HepG2 (cell line): ENCODE results near the gene TBC1D5. TPM values are rescaled to one million over a fixed set of nuclear protein-coding genes. Genes with fewer than 3 reads are reported as not detected.

Source experiments
- ATAC-seq: fragments of 200-7000 bp; cut with Tn5 transposase; 3 replicates; pipeline ENCODE4 v1.9.1; 2020; ENCODE audit warnings: mild to moderate bottlenecking, moderate library complexity
- BruUV-seq: library from RNA; stranded (reverse); fragments of 400-500 nt; replicated peaks from 2 replicates; lab custom pipeline; 2021; lab: Mats Ljungman, UMichigan
- CTCF ChIA-PET: fragments of 300-600 bp; formaldehyde crosslinking; extraction: SDS; loops from one replicate; lab custom pipeline; 2021; ENCODE audit warnings: low total read pairs, inconsistent platforms, low intra/inter-chr PET ratio; lab: Yijun Ruan, JAX
- POLR2A ChIA-PET: fragments of 350-600 bp; sonication (Branson Sonifier 250); formaldehyde crosslinking; loops from one replicate; lab custom pipeline; 2020; ENCODE audit warnings: antibody characterized with exemption, inconsistent platforms; lab: Yijun Ruan, JAX
- DNase-seq: peaks from one replicate; pipeline ENCODE4 v3.0.0-alpha.2; 2015; ENCODE audit warnings: low spot score
- FAIRE-seq: peaks from 3 replicates; lab custom pipeline; 2011; peaks lifted over from hg19 to GRCh38; lab: Jason Lieb, UNC
- H2AFZ ChIP-seq: one replicate; pipeline ENCODE4 v1.6.1; 2011; ENCODE audit warnings: low read length, inconsistent platforms
- H3K27ac ChIP-seq: fragments of 300-600 bp; 3 replicates; pipeline ENCODE4 v1.8.0; 2011; ENCODE audit warnings: mixed run types, mild to moderate bottlenecking, mixed read lengths, low read length, inconsistent platforms; ENCODE audit not compliant: insufficient read depth; ENCODE audit errors: extremely low read length
- H3K27me3 ChIP-seq, 2 experiments: fragments of 200-600 bp in 1 of 2; 2 replicates in 1 of 2; 3 replicates in 1 of 2; pipeline versions ENCODE4 v1.6.0 to v1.8.0; 2011; ENCODE audit warnings: low read length in 2 of 2, mild to moderate bottlenecking in 2 of 2, moderate library complexity in 2 of 2, inconsistent platforms in 1 of 2; ENCODE audit not compliant: insufficient read depth in 2 of 2, control insufficient read depth in 1 of 2
- H3K36me3 ChIP-seq, 2 experiments: fragments of 200-600 bp in 1 of 2; replicated peaks in 1 of 2; 2 replicates in 1 of 2; 3 replicates in 1 of 2; pipeline versions ENCODE4 v1.5.1 to v1.8.0; 2011; ENCODE audit warnings: low read length in 2 of 2, inconsistent platforms in 1 of 2; ENCODE audit not compliant: insufficient read depth in 2 of 2, control insufficient read depth in 1 of 2
- H3K4me1 ChIP-seq: 2 replicates; pipeline ENCODE4 v1.5.1; 2012; ENCODE audit warnings: low read length, inconsistent platforms; ENCODE audit not compliant: insufficient read depth
- H3K4me2 ChIP-seq: 2 replicates; pipeline ENCODE4 v1.6.0; 2011; ENCODE audit warnings: low read depth, low read length, inconsistent platforms
- H3K4me3 ChIP-seq, 3 experiments: fragments of 200-600 bp in 1 of 3; sonication (generic), shearing (Covaris generic) in 1 of 3; replicated peaks in 1 of 3; 2 replicates each; pipeline ENCODE4 v1.5.1; 2011 to 2016; ENCODE audit warnings: low read length in 3 of 3, inconsistent platforms in 2 of 3, low read depth in 2 of 3, mild to moderate bottlenecking in 2 of 3, control low read depth in 1 of 3, mixed read lengths in 1 of 3; ENCODE audit not compliant: insufficient read depth in 1 of 3
- H3K79me2 ChIP-seq: one replicate; pipeline ENCODE4 v1.6.1; 2011; ENCODE audit warnings: low read length, inconsistent platforms; ENCODE audit not compliant: insufficient read depth
- H3K9ac ChIP-seq: 2 replicates; pipeline ENCODE4 v1.6.0; 2011; ENCODE audit warnings: mild to moderate bottlenecking, low read depth, low read length, inconsistent platforms; ENCODE audit not compliant: insufficient read depth
- H3K9me3 ChIP-seq: 2 replicates; pipeline ENCODE4 v1.5.1; 2012; ENCODE audit warnings: mild to moderate bottlenecking, low read length
- H4K20me1 ChIP-seq: 2 replicates; pipeline ENCODE4 v1.6.0; 2011; ENCODE audit warnings: inconsistent platforms, mild to moderate bottlenecking, low read length, moderate library complexity; ENCODE audit not compliant: insufficient read depth
- CBFB ChIP-seq: sonication (generic); formaldehyde crosslinking; IDR thresholded peaks from 2 replicates; pipeline ENCODE4 v1.4.0; 2020; ENCODE audit warnings: missing genetic modification reagents
- ESRRA ChIP-seq: sonication (generic); formaldehyde crosslinking; IDR thresholded peaks from 2 replicates; pipeline ENCODE4 v1.5.1; 2020; ENCODE audit warnings: mild to moderate bottlenecking, low read depth, missing genetic modification reagents
- HNF1B ChIP-seq: sonication (generic); formaldehyde crosslinking; IDR thresholded peaks from 2 replicates; pipeline ENCODE4 v1.5.1; 2020; ENCODE audit warnings: mild to moderate bottlenecking, moderate library complexity, missing genetic modification reagents
- HOXA9 ChIP-seq: sonication (generic); formaldehyde crosslinking; IDR thresholded peaks from 2 replicates; pipeline ENCODE4 v1.8.1; 2022; ENCODE audit warnings: missing genetic modification reagents, mild to moderate bottlenecking, moderate library complexity, borderline replicate concordance
- NCOA5 ChIP-seq: sonication (generic); formaldehyde crosslinking; IDR thresholded peaks from 2 replicates; pipeline ENCODE4 v1.4.0; 2020; ENCODE audit warnings: missing genetic modification reagents
- PCBP2 ChIP-seq: fragments of 200-400 bp; formaldehyde crosslinking; optimal IDR thresholded peaks from 2 replicates; pipeline ENCODE3; 2018; ENCODE audit warnings: low read length, low read depth; ENCODE audit not compliant: poor library complexity, severe bottlenecking
- SATB2 ChIP-seq: sonication (generic); formaldehyde crosslinking; IDR thresholded peaks from 2 replicates; pipeline ENCODE4 v1.5.0; 2020; ENCODE audit warnings: missing genetic modification reagents
- SKI ChIP-seq: fragments of 450-650 bp; IDR thresholded peaks from one replicate; pipeline ENCODE4 v1.6.1; 2018; ENCODE audit warnings: mild to moderate bottlenecking; ENCODE audit not compliant: partially characterized antibody
- SMARCC2 ChIP-seq: fragments of 450-650 bp; IDR thresholded peaks from 2 replicates; pipeline ENCODE4 v1.6.1; 2017; ENCODE audit warnings: antibody characterized with exemption, mild to moderate bottlenecking
- SYNCRIP ChIP-seq: fragments of 200-400 bp; formaldehyde crosslinking; IDR thresholded peaks from 2 replicates; pipeline ENCODE4 v1.6.1; 2018; ENCODE audit warnings: mild to moderate bottlenecking, low read depth, low read length; ENCODE audit not compliant: insufficient read depth
- XBP1 ChIP-seq: sonication (generic); formaldehyde crosslinking; IDR thresholded peaks from 2 replicates; pipeline ENCODE4 v1.5.0; 2020; ENCODE audit warnings: missing genetic modification reagents
- ZFP36 ChIP-seq: fragments of 150-350 bp; IDR thresholded peaks from 2 replicates; pipeline ENCODE4 v1.6.1; 2018; ENCODE audit warnings: borderline replicate concordance, low read length, low read depth; ENCODE audit not compliant: partially characterized antibody
- ZFP36L2 ChIP-seq: sonication (generic); formaldehyde crosslinking; IDR thresholded peaks from 2 replicates; pipeline ENCODE4 v1.4.0; 2020; ENCODE audit warnings: missing genetic modification reagents
- ZNF10 ChIP-seq: sonication (generic); formaldehyde crosslinking; IDR thresholded peaks from 2 replicates; pipeline ENCODE4 v1.4.0; 2020; ENCODE audit warnings: mild to moderate bottlenecking, low read depth, missing genetic modification reagents, borderline replicate concordance
- ZNF598 ChIP-seq: sonication (generic); formaldehyde crosslinking; IDR thresholded peaks from 2 replicates; pipeline ENCODE4 v1.5.1; 2020; ENCODE audit warnings: mild to moderate bottlenecking, missing genetic modification reagents, borderline replicate concordance
- ZNF782 ChIP-seq: sonication (generic); formaldehyde crosslinking; IDR thresholded peaks from 2 replicates; pipeline ENCODE4 v1.4.0; 2020; ENCODE audit warnings: missing genetic modification reagents, mild to moderate bottlenecking, borderline replicate concordance
- ZSCAN12 ChIP-seq: sonication (generic); formaldehyde crosslinking; IDR thresholded peaks from 2 replicates; pipeline ENCODE4 v1.9.0; 2021; ENCODE audit warnings: mild to moderate bottlenecking, missing genetic modification reagents
- WGBS: methylation state at CpG from one replicate; pipeline ENCODE4 v1.1.6; 2017; ENCODE audit warnings: low lambda C conversion rate; 5-methylcytosine and 5-hydroxymethylcytosine counted together
- in situ Hi-C: cut with HindIII; loops from 2 replicates; pipeline ENCODE4 v1.10.0; 2017; ENCODE audit warnings: low pct_unique_long_range_greater_than_20kb; ENCODE audit not compliant: extremely low pct_ligation_motif_present
- intact Hi-C: fragments of 100-400 bp; cut with micrococcal nuclease; formaldehyde crosslinking; loops from one replicate; pipeline ENCODE4 v1.10.0; 2022; ENCODE audit not compliant: unreplicated experiment
- polyA plus RNA-seq, 8 experiments: library from polyadenylated mRNA; depleted of rRNA in 3 of 8; stranded (reverse) in 7 of 8; unstranded in 1 of 8; fragments of >200 nt; fragmentation: Illumina TruSeq in 4 of 8; extraction: Trizol in 4 of 8; gene quantifications; 2 replicates each; pipeline versions ENCODE4 v1.2.1 to v1.2.3, GENCODE V29; 2011 to 2016; ENCODE audit warnings: low read depth in 4 of 8, missing spikeins in 1 of 8, mixed read lengths in 1 of 8; ENCODE audit not compliant: insufficient read depth in 1 of 8
- total RNA-seq, 5 experiments: library from RNA; depleted of rRNA; stranded (reverse); fragments of >200 nt; fragmentation: Illumina TruSeq; extraction: Trizol; gene quantifications; 2 replicates each; pipeline ENCODE4 v1.2.3, GENCODE V29; 2016; ENCODE audit warnings: low read depth in 1 of 5
- TF ChIP-seq, protein P1 (sequence below): sonication (generic); formaldehyde crosslinking; IDR thresholded peaks from 2 replicates; pipeline ENCODE4 v1.5.0; 2020; ENCODE audit warnings: mild to moderate bottlenecking, missing genetic modification reagents, borderline replicate concordance
- TF ChIP-seq, protein P2 (sequence below): sonication (generic); formaldehyde crosslinking; IDR thresholded peaks from 2 replicates; pipeline ENCODE4 v1.4.0; 2020; ENCODE audit warnings: missing genetic modification reagents

TBC1D5 gene
- total and polyA plus RNA-seq, 2 of the 13 experiments (the other 11 are each of a cell fraction or from before 2014, with no cell fraction given): 19.2 to 33.3 TPM

DNA sequence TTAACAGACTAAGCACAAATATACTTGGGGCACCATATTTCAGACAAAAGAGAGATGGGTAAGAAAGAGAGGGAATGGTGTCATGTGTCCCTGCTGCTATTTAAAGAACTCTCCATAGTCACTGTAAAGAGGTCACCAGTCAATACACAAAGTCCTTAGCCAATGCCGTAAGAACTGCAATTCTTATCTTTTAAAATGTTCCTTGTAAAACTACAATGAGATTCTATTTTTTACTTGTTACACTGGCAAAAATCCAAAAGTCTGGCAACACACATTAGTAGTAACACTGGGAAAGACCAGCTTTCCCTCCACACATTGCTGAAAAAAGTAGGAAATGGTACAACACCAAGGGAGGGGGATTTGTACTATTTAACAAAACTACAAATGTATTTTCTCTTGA is 189.4 kb downstream of the TBC1D5 start:
- no peaks in the 10 kb centered on the region for H3K9me3 ChIP-seq
- DNase-seq (no peak), ATAC-seq (no peak), FAIRE-seq (no peak)
- in situ Hi-C loops: no loop called here
- H2AFZ ChIP-seq: no peak overlapping the region
- no peaks in the 10 kb centered on the region for H3K4me1 ChIP-seq
- H3K4me2 ChIP-seq: no peak overlapping the region
- intact Hi-C loops: no loop called here
- no peaks in the 10 kb centered on the region for H4K20me1 ChIP-seq
- H3K9ac ChIP-seq: no peak overlapping the region
- POLR2A ChIA-PET: no interaction called here
- no peak overlapping the region for H3K27ac ChIP-seq
- H3K36me3 ChIP-seq: no peaks in the 10 kb centered on the region
- 86% methylated on average over 1 of the region's 1 CpG for WGBS
- TF ChIP-seq CBFB (no peak), PCBP2 (no peak), SMARCC2 (no peak), ZNF782 (CRISPR knock-in tag) (no peak), HNF1B (CRISPR knock-in tag) (no peak), ZFP36L2 (CRISPR knock-in tag) (no peak), SYNCRIP (no peak), SATB2 (CRISPR knock-in tag) (no peak), ZFP36 (no peak), HOXA9 (CRISPR knock-in tag) (no peak), ZNF598 (CRISPR knock-in tag) (no peak), ZNF10 (no peak), SKI (no peak), ESRRA (CRISPR knock-in tag) (no peak), NCOA5 (CRISPR knock-in tag) (no peak), ZSCAN12 (no peak), XBP1 (CRISPR knock-in tag) (no peak)
- TF ChIP-seq, protein P1, sequence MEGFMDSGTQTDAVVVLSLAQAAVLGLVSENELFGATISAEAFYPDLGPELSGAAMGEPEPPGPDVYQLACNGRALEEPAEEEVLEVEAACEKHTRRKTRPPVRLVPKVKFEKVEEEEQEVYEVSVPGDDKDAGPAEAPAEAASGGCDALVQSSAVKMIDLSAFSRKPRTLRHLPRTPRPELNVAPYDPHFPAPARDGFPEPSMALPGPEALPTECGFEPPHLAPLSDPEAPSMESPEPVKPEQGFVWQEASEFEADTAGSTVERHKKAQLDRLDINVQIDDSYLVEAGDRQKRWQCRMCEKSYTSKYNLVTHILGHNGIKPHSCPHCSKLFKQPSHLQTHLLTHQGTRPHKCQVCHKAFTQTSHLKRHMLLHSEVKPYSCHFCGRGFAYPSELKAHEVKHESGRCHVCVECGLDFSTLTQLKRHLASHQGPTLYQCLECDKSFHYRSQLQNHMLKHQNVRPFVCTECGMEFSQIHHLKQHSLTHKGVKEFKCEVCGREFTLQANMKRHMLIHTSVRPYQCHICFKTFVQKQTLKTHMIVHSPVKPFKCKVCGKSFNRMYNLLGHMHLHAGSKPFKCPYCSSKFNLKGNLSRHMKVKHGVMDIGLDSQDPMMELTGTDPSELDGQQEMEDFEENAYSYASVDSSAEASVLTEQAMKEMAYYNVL (CRISPR knock-in tag): no peak
- TF ChIP-seq, protein P2, sequence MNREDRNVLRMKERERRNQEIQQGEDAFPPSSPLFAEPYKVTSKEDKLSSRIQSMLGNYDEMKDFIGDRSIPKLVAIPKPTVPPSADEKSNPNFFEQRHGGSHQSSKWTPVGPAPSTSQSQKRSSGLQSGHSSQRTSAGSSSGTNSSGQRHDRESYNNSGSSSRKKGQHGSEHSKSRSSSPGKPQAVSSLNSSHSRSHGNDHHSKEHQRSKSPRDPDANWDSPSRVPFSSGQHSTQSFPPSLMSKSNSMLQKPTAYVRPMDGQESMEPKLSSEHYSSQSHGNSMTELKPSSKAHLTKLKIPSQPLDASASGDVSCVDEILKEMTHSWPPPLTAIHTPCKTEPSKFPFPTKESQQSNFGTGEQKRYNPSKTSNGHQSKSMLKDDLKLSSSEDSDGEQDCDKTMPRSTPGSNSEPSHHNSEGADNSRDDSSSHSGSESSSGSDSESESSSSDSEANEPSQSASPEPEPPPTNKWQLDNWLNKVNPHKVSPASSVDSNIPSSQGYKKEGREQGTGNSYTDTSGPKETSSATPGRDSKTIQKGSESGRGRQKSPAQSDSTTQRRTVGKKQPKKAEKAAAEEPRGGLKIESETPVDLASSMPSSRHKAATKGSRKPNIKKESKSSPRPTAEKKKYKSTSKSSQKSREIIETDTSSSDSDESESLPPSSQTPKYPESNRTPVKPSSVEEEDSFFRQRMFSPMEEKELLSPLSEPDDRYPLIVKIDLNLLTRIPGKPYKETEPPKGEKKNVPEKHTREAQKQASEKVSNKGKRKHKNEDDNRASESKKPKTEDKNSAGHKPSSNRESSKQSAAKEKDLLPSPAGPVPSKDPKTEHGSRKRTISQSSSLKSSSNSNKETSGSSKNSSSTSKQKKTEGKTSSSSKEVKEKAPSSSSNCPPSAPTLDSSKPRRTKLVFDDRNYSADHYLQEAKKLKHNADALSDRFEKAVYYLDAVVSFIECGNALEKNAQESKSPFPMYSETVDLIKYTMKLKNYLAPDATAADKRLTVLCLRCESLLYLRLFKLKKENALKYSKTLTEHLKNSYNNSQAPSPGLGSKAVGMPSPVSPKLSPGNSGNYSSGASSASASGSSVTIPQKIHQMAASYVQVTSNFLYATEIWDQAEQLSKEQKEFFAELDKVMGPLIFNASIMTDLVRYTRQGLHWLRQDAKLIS (CRISPR knock-in tag): no peak
- H3K4me3 ChIP-seq: no peak overlapping the region
- BruUV-seq: no TSS peak
- no peaks in the 10 kb centered on the region for H3K27me3 ChIP-seq
- H3K79me2 ChIP-seq: no peaks in the 10 kb centered on the region
- CTCF ChIA-PET: no interaction called here
